WTC11 (cell line): ENCODE measurements around the gene SDK2. TPM values are rescaled to one million over a fixed set of nuclear protein-coding genes. Genes with fewer than 3 reads are reported as not detected.

Experiments used
- ATAC-seq: fragments of 200-7000 bp; cut with Tn5 transposase; 2 replicates; pipeline ENCODE4 v1.10.0; 2021; ENCODE audit warnings: mild to moderate bottlenecking, moderate library complexity
- CTCF ChIA-PET: fragments of 300-600 bp; sonication (Branson Sonifier 250); formaldehyde crosslinking; loops from one replicate; lab custom pipeline; 2021; ENCODE audit warnings: antibody characterized with exemption; lab: Charles Lee
- POLR2A ChIA-PET: fragments of 350-600 bp; sonication (Branson Sonifier 250); formaldehyde crosslinking; loops from one replicate; lab custom pipeline; 2021; ENCODE audit warnings: antibody characterized with exemption; lab: Charles Lee
- DNase-seq: peaks from one replicate; pipeline ENCODE4 v3.0.0; 2021; ENCODE audit warnings: low spot score
- H3K27ac Mint-ChIP-seq: 2 replicates; pipeline ENCODE4 v1.8.0; 2021; ENCODE audit warnings: mixed read lengths
- H3K27me3 Mint-ChIP-seq: 2 replicates; pipeline ENCODE4 v1.8.0; 2021; ENCODE audit warnings: low read depth, mild to moderate bottlenecking, moderate library complexity, mixed read lengths
- H3K36me3 Mint-ChIP-seq: 2 replicates; pipeline ENCODE4 v1.8.0; 2021; ENCODE audit warnings: mixed read lengths
- H3K4me1 Mint-ChIP-seq: 2 replicates; pipeline ENCODE4 v1.8.0; 2022; ENCODE audit warnings: mixed read lengths
- H3K4me3 Mint-ChIP-seq: 2 replicates; pipeline ENCODE4 v1.8.0; 2021; ENCODE audit warnings: mild to moderate bottlenecking, moderate library complexity, mixed read lengths
- H3K9me3 Mint-ChIP-seq: 2 replicates; pipeline ENCODE4 v1.8.0; 2021; ENCODE audit warnings: mixed read lengths
- AR ChIP-seq: fragments of 250-450 bp; sonication (Bioruptor Pico); IDR thresholded peaks from 2 replicates; pipeline ENCODE4 v1.9.0; 2021; ENCODE audit warnings: mild to moderate bottlenecking
- CTCF ChIP-seq: fragments of 200-600 bp; IDR thresholded peaks from 2 replicates; pipeline ENCODE4 v1.8.0; 2022; ENCODE audit warnings: antibody characterized with exemption
- ELF4 ChIP-seq: sonication (generic); formaldehyde crosslinking; IDR thresholded peaks from 2 replicates; pipeline ENCODE4 v1.8.1; 2022; ENCODE audit warnings: low read depth, mild to moderate bottlenecking, moderate library complexity, missing genetic modification reagents
- ESRRA ChIP-seq: sonication (generic); formaldehyde crosslinking; IDR thresholded peaks from 2 replicates; pipeline ENCODE4 v1.8.1; 2022; ENCODE audit warnings: mild to moderate bottlenecking, missing genetic modification reagents, borderline replicate concordance
- FOXP1 ChIP-seq: sonication (generic); formaldehyde crosslinking; IDR thresholded peaks from 2 replicates; pipeline ENCODE4 v1.8.0; 2022; ENCODE audit warnings: missing genetic modification reagents, mild to moderate bottlenecking, moderate library complexity, borderline replicate concordance
- JAZF1 ChIP-seq: fragments of 250-450 bp; sonication (Bioruptor Pico); IDR thresholded peaks from 2 replicates; pipeline ENCODE4 v1.9.0; 2021; ENCODE audit warnings: moderate library complexity, mild to moderate bottlenecking, inconsistent platforms
- PREB ChIP-seq: sonication (generic); formaldehyde crosslinking; IDR thresholded peaks from 2 replicates; pipeline ENCODE4 v1.8.1; 2022; ENCODE audit warnings: mild to moderate bottlenecking, missing genetic modification reagents, moderate library complexity, borderline replicate concordance
- SMAD4 ChIP-seq: sonication (generic); formaldehyde crosslinking; IDR thresholded peaks from 2 replicates; pipeline ENCODE4 v1.8.0; 2022; ENCODE audit warnings: mild to moderate bottlenecking, missing genetic modification reagents
- SOX15 ChIP-seq: fragments of 250-450 bp; sonication (Bioruptor Pico); IDR thresholded peaks from 2 replicates; pipeline ENCODE4 v1.9.0; 2021; ENCODE audit warnings: mild to moderate bottlenecking
- TEAD1 ChIP-seq: sonication (generic); formaldehyde crosslinking; IDR thresholded peaks from 2 replicates; pipeline ENCODE4 v1.8.0; 2022; ENCODE audit warnings: mild to moderate bottlenecking, missing genetic modification reagents
- TP53 ChIP-seq: sonication (generic); formaldehyde crosslinking; IDR thresholded peaks from 2 replicates; pipeline ENCODE4 v1.8.1; 2023; ENCODE audit warnings: mild to moderate bottlenecking, missing genetic modification reagents
- ZNF138 ChIP-seq: sonication (generic); formaldehyde crosslinking; conservative IDR thresholded peaks from 2 replicates; pipeline ENCODE4 v1.8.1; 2022; ENCODE audit warnings: mild to moderate bottlenecking, moderate library complexity, missing genetic modification reagents
- ZNF232 ChIP-seq: sonication (generic); formaldehyde crosslinking; IDR thresholded peaks from 2 replicates; pipeline ENCODE4 v1.8.0; 2022; ENCODE audit warnings: mild to moderate bottlenecking, missing genetic modification reagents
- ZNF423 ChIP-seq: fragments of 250-450 bp; sonication (Bioruptor Pico); IDR thresholded peaks from 2 replicates; pipeline ENCODE4 v2.1.2; 2022; ENCODE audit warnings: mild to moderate bottlenecking, moderate library complexity
- ZSCAN18 ChIP-seq: fragments of 250-450 bp; sonication (Bioruptor Pico); IDR thresholded peaks from 2 replicates; pipeline ENCODE4 v2.1.2; 2022; ENCODE audit warnings: mild to moderate bottlenecking, moderate library complexity
- total RNA-seq: library from RNA; stranded (reverse); gene quantifications from 3 replicates; pipeline ENCODE4 v1.2.3, GENCODE V29; 2021
- TF ChIP-seq, protein P1 (sequence below): sonication (generic); formaldehyde crosslinking; IDR thresholded peaks from 2 replicates; pipeline ENCODE4 v1.8.1; 2022; ENCODE audit warnings: mild to moderate bottlenecking, moderate library complexity, missing genetic modification reagents
- TF ChIP-seq, protein P2 (sequence below): sonication (generic); formaldehyde crosslinking; IDR thresholded peaks from 2 replicates; pipeline ENCODE4 v1.8.0; 2023; ENCODE audit warnings: missing genetic modification reagents, mild to moderate bottlenecking, borderline replicate concordance
- TF ChIP-seq, protein P3 (sequence below): sonication (generic); formaldehyde crosslinking; IDR thresholded peaks from 2 replicates; pipeline ENCODE4 v1.8.1; 2023; ENCODE audit warnings: mild to moderate bottlenecking, missing genetic modification reagents, moderate library complexity
- TF ChIP-seq, protein P4 (sequence below): sonication (generic); formaldehyde crosslinking; IDR thresholded peaks from 2 replicates; pipeline ENCODE4 v1.8.0; 2023; ENCODE audit warnings: missing genetic modification reagents

SDK2 gene
- total RNA-seq, 1 experiment from 2014 or later: 14.8 TPM

DNA sequence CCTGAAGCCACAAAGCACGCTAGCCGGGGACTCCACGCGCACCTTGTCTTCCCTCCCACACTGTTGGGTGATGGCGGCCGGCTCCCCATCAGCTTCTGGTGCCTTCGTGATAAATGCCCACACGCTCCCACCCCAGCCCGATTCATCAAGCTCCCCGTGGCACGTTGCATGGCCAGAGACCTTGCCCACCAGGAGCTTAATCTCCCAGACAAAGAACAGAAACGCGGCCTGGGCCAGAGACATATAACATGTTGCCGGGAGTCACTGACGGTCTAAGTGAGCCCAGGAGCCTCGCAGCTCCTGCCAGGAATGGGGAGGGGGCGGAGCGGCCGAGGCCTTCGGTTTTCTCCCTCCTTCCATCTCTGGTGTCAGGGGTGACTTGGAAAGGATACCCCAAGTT lies 93.1 kb downstream of the SDK2 start (continued):
- TF ChIP-seq, protein P1, sequence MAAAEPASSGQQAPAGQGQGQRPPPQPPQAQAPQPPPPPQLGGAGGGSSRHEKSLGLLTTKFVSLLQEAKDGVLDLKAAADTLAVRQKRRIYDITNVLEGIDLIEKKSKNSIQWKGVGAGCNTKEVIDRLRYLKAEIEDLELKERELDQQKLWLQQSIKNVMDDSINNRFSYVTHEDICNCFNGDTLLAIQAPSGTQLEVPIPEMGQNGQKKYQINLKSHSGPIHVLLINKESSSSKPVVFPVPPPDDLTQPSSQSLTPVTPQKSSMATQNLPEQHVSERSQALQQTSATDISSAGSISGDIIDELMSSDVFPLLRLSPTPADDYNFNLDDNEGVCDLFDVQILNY (CRISPR knock-in tag): no peak
- TF ChIP-seq AR (no peak), TP53 (CRISPR knock-in tag) (no peak), ZNF232 (no peak), CTCF (no peak)

- peaks cover 4% of the 10 kb centered on the region; the same call in 1 of the 2 replicates for H3K36me3 Mint-ChIP-seq
- POLR2A ChIA-PET: no interaction called here
- ATAC-seq (no peak), DNase-seq (no peak)
- peaks cover 55% of the 10 kb centered on the region for H3K4me1 Mint-ChIP-seq
- no peak for TF ChIP-seq ZSCAN18 (CRISPR knock-in tag)
- no peak for TF ChIP-seq ESRRA (CRISPR knock-in tag)
- no peak for TF ChIP-seq ZNF423
- no peak for TF ChIP-seq ZNF138
- no peak for TF ChIP-seq TEAD1
- no peak for TF ChIP-seq SMAD4 (CRISPR knock-in tag)
- no peak for TF ChIP-seq ELF4 (CRISPR knock-in tag)
- TF ChIP-seq JAZF1: no peak
- TF ChIP-seq SOX15 (CRISPR knock-in tag): no peak
- TF ChIP-seq PREB (CRISPR knock-in tag): no peak
- TF ChIP-seq, protein P2, sequence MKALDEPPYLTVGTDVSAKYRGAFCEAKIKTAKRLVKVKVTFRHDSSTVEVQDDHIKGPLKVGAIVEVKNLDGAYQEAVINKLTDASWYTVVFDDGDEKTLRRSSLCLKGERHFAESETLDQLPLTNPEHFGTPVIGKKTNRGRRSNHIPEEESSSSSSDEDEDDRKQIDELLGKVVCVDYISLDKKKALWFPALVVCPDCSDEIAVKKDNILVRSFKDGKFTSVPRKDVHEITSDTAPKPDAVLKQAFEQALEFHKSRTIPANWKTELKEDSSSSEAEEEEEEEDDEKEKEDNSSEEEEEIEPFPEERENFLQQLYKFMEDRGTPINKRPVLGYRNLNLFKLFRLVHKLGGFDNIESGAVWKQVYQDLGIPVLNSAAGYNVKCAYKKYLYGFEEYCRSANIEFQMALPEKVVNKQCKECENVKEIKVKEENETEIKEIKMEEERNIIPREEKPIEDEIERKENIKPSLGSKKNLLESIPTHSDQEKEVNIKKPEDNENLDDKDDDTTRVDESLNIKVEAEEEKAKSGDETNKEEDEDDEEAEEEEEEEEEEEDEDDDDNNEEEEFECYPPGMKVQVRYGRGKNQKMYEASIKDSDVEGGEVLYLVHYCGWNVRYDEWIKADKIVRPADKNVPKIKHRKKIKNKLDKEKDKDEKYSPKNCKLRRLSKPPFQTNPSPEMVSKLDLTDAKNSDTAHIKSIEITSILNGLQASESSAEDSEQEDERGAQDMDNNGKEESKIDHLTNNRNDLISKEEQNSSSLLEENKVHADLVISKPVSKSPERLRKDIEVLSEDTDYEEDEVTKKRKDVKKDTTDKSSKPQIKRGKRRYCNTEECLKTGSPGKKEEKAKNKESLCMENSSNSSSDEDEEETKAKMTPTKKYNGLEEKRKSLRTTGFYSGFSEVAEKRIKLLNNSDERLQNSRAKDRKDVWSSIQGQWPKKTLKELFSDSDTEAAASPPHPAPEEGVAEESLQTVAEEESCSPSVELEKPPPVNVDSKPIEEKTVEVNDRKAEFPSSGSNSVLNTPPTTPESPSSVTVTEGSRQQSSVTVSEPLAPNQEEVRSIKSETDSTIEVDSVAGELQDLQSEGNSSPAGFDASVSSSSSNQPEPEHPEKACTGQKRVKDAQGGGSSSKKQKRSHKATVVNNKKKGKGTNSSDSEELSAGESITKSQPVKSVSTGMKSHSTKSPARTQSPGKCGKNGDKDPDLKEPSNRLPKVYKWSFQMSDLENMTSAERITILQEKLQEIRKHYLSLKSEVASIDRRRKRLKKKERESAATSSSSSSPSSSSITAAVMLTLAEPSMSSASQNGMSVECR (CRISPR knock-in tag): no peak
- TF ChIP-seq, protein P3, sequence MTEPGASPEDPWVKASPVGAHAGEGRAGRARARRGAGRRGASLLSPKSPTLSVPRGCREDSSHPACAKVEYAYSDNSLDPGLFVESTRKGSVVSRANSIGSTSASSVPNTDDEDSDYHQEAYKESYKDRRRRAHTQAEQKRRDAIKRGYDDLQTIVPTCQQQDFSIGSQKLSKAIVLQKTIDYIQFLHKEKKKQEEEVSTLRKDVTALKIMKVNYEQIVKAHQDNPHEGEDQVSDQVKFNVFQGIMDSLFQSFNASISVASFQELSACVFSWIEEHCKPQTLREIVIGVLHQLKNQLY: no peak
- TF ChIP-seq, protein P4, sequence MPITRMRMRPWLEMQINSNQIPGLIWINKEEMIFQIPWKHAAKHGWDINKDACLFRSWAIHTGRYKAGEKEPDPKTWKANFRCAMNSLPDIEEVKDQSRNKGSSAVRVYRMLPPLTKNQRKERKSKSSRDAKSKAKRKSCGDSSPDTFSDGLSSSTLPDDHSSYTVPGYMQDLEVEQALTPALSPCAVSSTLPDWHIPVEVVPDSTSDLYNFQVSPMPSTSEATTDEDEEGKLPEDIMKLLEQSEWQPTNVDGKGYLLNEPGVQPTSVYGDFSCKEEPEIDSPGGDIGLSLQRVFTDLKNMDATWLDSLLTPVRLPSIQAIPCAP (CRISPR knock-in tag): no peak
- TF ChIP-seq FOXP1 (CRISPR knock-in tag): no peak
- TF ChIP-seq ZNF232: no peak
- CTCF ChIA-PET: interaction anchor here (1.0 to 1.7 kb wide), 4 partner anchors 9 to 121 kb away, joined by 3 to 5 read pairs (median 3); no protein-coding TSS in a partner anchor
- no peak overlapping the region for H3K27ac Mint-ChIP-seq
- no peak overlapping the region for H3K4me3 Mint-ChIP-seq
- peaks cover 10% of the 10 kb centered on the region for H3K9me3 Mint-ChIP-seq
- H3K27me3 Mint-ChIP-seq: no peaks in the 10 kb centered on the region; the same call in 1 of the 2 replicates
These were observed 93.7 kb downstream of the SDK2 start for GRCh38 chr17:73550556-73550955.
